ENCODE results near the gene HMCN2.

The HMCN2 gene

DNA sequence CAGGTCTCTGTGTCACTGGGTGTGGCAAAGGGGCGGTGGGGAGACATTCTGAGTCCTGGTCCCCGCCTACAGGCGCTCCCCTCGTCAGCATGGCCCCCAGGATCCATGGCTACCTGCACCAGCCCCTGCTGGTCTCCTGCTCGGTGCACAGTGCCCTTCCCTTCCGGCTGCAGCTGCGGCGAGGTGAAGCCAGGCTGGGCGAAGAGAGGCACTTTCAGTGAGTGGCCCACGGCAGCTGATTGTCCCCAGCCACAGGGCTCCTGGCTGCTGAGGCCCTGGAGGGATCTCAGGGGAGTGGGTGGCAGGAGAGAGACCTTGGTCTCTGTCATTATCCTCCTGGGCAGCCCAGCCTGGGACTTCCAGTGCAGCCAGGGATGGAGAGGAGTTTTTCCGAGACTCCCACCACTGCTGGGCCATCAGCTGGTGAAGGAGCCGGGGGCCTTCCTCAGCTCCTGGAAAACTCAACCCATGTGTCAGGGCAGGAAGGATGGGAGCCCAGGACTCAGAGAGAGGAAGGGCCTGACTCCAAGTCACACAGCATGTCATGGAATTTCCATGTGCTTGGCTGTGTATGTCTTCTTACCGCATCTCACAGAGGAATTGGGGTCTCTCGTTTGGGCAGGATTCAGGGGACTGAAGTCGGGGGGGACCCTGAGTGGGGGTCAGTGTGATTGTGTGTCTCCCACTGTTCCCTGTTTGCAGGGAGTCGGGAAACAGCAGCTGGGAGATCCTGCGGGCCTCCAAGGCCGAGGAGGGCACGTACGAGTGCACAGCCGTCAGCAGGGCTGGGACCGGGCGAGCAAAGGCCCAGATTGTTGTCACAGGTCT is 37.4 kb downstream of the HMCN2 start:
- TF ChIP-seq, protein P1, sequence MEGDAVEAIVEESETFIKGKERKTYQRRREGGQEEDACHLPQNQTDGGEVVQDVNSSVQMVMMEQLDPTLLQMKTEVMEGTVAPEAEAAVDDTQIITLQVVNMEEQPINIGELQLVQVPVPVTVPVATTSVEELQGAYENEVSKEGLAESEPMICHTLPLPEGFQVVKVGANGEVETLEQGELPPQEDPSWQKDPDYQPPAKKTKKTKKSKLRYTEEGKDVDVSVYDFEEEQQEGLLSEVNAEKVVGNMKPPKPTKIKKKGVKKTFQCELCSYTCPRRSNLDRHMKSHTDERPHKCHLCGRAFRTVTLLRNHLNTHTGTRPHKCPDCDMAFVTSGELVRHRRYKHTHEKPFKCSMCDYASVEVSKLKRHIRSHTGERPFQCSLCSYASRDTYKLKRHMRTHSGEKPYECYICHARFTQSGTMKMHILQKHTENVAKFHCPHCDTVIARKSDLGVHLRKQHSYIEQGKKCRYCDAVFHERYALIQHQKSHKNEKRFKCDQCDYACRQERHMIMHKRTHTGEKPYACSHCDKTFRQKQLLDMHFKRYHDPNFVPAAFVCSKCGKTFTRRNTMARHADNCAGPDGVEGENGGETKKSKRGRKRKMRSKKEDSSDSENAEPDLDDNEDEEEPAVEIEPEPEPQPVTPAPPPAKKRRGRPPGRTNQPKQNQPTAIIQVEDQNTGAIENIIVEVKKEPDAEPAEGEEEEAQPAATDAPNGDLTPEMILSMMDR (IDR thresholded peaks at IDR 0.05), result no peak
- TF ChIP-seq ZFX (IDR thresholded peaks at IDR 0.05; ENCODE audit: borderline replicate concordance), result no peak
- H3K27ac ChIP-seq, result no peak overlapping the region

DNA sequence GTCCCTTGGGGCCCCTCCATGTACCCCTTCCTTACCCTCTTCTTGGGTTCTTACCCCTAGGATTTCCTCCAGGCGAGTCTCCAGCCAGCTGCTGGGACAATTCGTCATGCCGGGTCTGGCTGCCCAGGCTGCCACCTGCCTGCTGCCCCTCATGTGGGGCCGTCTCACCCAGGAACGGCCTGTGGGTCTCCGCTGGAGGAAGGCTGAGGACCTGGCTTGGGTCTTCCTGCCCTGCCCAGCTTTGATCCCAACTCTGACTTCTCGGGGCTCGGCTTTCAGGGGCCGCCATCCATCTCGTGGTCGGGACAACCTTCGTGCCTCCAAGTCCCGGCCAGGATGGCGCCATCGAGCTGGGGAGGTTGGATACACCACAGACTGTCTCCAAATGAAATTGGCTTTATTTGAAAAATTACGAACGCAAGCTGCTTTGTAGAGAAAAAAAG is 38.1 kb downstream of the HMCN2 start:
- no peak overlapping the region for H3K27ac ChIP-seq
- TF ChIP-seq, protein P1 (IDR thresholded peaks at IDR 0.05), result no peak
- no peak for TF ChIP-seq ZFX (IDR thresholded peaks at IDR 0.05; ENCODE audit: borderline replicate concordance)

DNA sequence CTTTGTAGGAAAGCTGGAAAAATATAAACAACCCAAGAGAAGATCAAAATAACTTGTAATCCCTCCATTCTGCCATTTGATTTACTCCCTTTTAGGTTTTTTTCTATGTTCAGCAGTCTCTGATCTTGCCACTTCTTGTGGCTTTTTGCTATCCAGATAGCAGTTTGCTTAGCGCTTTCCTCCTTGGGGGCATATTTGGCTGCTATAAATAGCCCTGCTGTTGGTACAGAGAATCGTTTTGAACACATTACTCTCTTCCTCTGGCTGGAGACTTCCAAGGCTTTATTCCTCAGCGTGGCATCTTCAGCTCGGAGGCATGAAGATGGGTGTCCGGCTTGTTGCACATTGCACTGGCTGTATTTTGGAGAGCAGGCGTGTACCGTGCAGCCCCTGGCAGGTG is 38.6 kb downstream of the HMCN2 start:
- TF ChIP-seq, protein P1 (IDR thresholded peaks at IDR 0.05), result no peak
- TF ChIP-seq ZFX (IDR thresholded peaks at IDR 0.05; ENCODE audit: borderline replicate concordance), result no peak
- H3K27ac ChIP-seq, result no peak overlapping the region

DNA sequence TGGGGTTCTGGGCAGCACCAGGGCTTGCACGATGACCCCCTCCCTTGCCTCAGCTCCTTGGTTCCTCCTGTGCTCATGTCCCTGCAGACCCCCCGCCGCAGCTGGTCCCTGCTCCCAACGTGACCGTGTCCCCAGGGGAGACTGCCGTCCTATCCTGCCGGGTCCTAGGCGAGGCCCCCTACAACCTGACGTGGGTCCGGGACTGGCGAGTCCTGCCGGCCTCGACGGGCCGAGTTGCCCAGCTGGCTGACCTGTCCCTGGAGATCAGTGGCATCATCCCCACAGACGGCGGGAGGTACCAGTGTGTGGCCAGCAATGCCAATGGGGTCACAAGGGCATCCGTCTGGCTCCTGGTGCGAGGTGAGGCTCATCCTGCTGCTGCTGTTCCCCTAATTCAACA is 39.1 kb downstream of the HMCN2 start:
- H3K27ac ChIP-seq, result no peak overlapping the region
- TF ChIP-seq, protein P1 (IDR thresholded peaks at IDR 0.05), result no peak
- TF ChIP-seq ZFX (IDR thresholded peaks at IDR 0.05; ENCODE audit: borderline replicate concordance), result no peak

DNA sequence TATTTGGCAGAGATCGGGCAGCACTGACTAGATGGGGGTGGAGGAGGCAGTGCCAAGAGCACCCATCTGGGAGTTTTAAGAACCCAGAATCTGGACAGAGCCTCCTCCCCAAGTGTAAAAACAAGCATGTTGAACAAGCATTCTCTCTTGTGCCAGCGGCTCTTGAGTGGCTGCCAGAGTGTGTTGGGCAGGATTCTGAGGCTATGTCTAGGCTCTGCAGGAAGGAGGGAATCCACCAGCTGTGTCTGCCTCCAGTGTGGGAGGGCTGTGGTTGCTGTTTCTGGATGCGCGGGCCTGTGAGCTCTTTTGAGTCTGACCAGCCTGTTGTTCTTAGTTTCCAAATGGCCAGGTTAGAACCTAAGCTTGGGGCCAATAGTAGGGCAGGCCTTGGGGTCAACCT is 39.8 kb downstream of the HMCN2 start:
- H3K27ac ChIP-seq, result no peak overlapping the region
- TF ChIP-seq, protein P1 (IDR thresholded peaks at IDR 0.05), result no peak
- TF ChIP-seq ZFX (IDR thresholded peaks at IDR 0.05; ENCODE audit: borderline replicate concordance), result no peak

DNA sequence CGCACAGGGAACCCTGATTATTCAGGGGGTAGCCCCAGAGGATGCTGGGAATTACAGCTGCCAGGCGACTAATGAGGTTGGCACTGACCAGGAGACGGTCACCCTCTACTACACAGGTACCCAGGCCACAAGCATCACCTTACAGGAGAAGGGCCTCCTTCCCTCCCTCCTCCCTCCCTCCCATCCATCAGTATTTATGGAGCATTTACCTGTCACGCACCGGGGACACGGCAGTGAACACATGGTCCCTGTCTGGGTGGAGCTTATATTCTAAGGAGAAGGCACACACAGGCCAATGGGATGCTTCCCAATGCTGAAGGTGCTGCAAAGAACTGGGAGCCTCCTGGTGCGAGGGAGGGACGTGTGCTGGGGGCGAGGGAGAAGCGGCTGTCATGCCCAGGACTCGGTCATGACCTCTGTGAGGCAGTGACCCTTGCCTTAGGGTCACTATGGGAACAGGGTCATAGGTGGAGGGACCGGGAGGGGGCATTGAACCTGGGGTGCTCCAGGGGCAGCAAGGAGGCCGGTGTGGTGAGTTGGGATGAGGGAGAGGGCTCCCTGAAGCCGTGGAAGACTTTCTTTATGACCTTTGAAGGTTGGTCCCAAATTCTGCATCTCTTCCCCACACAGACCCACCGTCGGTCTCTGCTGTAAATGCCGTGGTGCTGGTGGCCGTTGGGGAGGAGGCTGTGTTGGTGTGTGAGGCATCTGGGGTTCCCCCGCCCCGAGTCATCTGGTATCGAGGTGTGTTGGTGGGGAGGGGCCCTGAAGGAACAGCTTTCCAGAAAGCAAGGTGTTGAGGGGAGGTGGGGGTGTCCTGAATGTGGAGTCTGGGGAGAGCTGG is 41.5 kb downstream of the HMCN2 start:
- no peak overlapping the region for H3K27ac ChIP-seq
- no peak for TF ChIP-seq ZFX (IDR thresholded peaks at IDR 0.05; ENCODE audit: borderline replicate concordance)
- TF ChIP-seq, protein P1 (IDR thresholded peaks at IDR 0.05), result no peak

DNA sequence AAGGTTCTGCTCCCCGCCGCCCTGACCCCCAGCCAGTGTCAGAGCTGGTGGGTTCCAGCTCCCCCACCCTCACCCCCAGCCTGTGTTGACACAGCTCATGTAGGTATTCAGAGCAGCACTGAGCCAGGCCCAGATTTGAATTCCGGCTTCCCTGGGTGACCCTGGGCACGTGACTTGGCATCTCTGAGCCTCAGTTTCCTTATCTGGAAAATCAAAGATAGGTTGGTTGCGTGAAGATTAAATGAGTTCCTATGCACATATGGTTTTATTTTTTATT is 42.0 kb downstream of the HMCN2 start:
- no peak overlapping the region for H3K27ac ChIP-seq
- no peak for TF ChIP-seq ZFX (IDR thresholded peaks at IDR 0.05; ENCODE audit: borderline replicate concordance)
- TF ChIP-seq, protein P1 (IDR thresholded peaks at IDR 0.05), result no peak

Measured in 22Rv1 (cell line).